ENCODE results near the gene RPS19.

RPS19 gene

GRCh38 chr19:41879670-41880328 is 19.7 kb downstream of the RPS19 start:
- TF ChIP-seq GATA3 (IDR thresholded peaks at IDR 0.05; ENCODE audit: low read depth, low read length) (no peak), GATA2 (IDR thresholded peaks at IDR 0.05; ENCODE audit: low read depth, low read length) (no peak)

GRCh38 chr19:41880329-41880708 is 20.3 kb downstream of the RPS19 start:
- no peak for TF ChIP-seq GATA2 (IDR thresholded peaks at IDR 0.05; ENCODE audit: low read depth, low read length)
- no peak for TF ChIP-seq GATA3 (IDR thresholded peaks at IDR 0.05; ENCODE audit: low read depth, low read length)

GRCh38 chr19:41882568-41883462 is 22.8 kb downstream of the RPS19 start, which contains the start of gene ARHGEF1:
Gene ARHGEF1 (plus strand): TSS chr19:41883184. CDS start chr19:41888083, 4,899 bp downstream.
- TF ChIP-seq GATA2 (IDR thresholded peaks at IDR 0.05; ENCODE audit: low read depth, low read length) (no peak), GATA3 (IDR thresholded peaks at IDR 0.05; ENCODE audit: low read depth, low read length) (no peak)

GRCh38 chr19:41883463-41883820 is 23.4 kb downstream of the RPS19 start:
- TF ChIP-seq GATA2 (IDR thresholded peaks at IDR 0.05; ENCODE audit: low read depth, low read length) (no peak), GATA3 (IDR thresholded peaks at IDR 0.05; ENCODE audit: low read depth, low read length) (no peak)

GRCh38 chr19:41883821-41884733 is 24.0 kb downstream of the RPS19 start:
- TF ChIP-seq GATA3 (IDR thresholded peaks at IDR 0.05; ENCODE audit: low read depth, low read length) (no peak), GATA2 (IDR thresholded peaks at IDR 0.05; ENCODE audit: low read depth, low read length) (no peak)

- TF ChIP-seq GATA3 (IDR thresholded peaks at IDR 0.05; ENCODE audit: low read depth, low read length) (no peak), GATA2 (IDR thresholded peaks at IDR 0.05; ENCODE audit: low read depth, low read length) (no peak)
These were observed 27.0 kb downstream of the RPS19 start for GRCh38 chr19:41886761-41887710.

- TF ChIP-seq GATA2 (IDR thresholded peaks at IDR 0.05; ENCODE audit: low read depth, low read length) (no peak), GATA3 (IDR thresholded peaks at IDR 0.05; ENCODE audit: low read depth, low read length) (no peak)
These were observed 27.8 kb downstream of the RPS19 start for GRCh38 chr19:41887711-41888382.

GRCh38 chr19:41888926-41889325 is 28.9 kb downstream of the RPS19 start:
- TF ChIP-seq GATA3 (IDR thresholded peaks at IDR 0.05; ENCODE audit: low read depth, low read length): no peak
- no peak for TF ChIP-seq GATA2 (IDR thresholded peaks at IDR 0.05; ENCODE audit: low read depth, low read length)

GRCh38 chr19:41889896-41890295 is 29.8 kb downstream of the RPS19 start:
- no peak for TF ChIP-seq GATA2 (IDR thresholded peaks at IDR 0.05; ENCODE audit: low read depth, low read length)
- TF ChIP-seq GATA3 (IDR thresholded peaks at IDR 0.05; ENCODE audit: low read depth, low read length): no peak

- TF ChIP-seq GATA3 (IDR thresholded peaks at IDR 0.05; ENCODE audit: low read depth, low read length) (no peak), GATA2 (IDR thresholded peaks at IDR 0.05; ENCODE audit: low read depth, low read length) (no peak)
These were observed 30.9 kb downstream of the RPS19 start for GRCh38 chr19:41890936-41891335.

GRCh38 chr19:41892173-41892902 is 32.3 kb downstream of the RPS19 start:
- TF ChIP-seq GATA2 (IDR thresholded peaks at IDR 0.05; ENCODE audit: low read depth, low read length) (no peak), GATA3 (IDR thresholded peaks at IDR 0.05; ENCODE audit: low read depth, low read length) (no peak)

GRCh38 chr19:41893899-41894298 is 33.8 kb downstream of the RPS19 start:
- TF ChIP-seq GATA3 (IDR thresholded peaks at IDR 0.05; ENCODE audit: low read depth, low read length) (no peak), GATA2 (IDR thresholded peaks at IDR 0.05; ENCODE audit: low read depth, low read length) (no peak)
